Measurements from ENCODE around the gene ZNF638.
"Not testable (repeated sequence)": the region's sequence is repeated elsewhere in the genome, so short reads cannot be mapped to it uniquely, and the experiment has no call there.

The ZNF638 gene

GRCh38 chr2:71331581-71332434 is at the start of gene ZNF638:
TSS of gene ZNF638 (plus strand) at chr2:71331782. CDS start at chr2:71348955, 17,173 bp downstream.
- peak; percentile 77 for DNase-seq

- DNase-seq, result no peak
Observed at GRCh38 chr2:71281950-71282349, 49.6 kb upstream of the ZNF638 start.

- no peak for DNase-seq
Observed at GRCh38 chr2:71282493-71282892, 49.1 kb upstream of the ZNF638 start.

- no peak for DNase-seq
Observed at GRCh38 chr2:71283131-71283530, 48.5 kb upstream of the ZNF638 start.

- DNase-seq, result no peak
Observed at GRCh38 chr2:71285706-71286105, 45.9 kb upstream of the ZNF638 start.

GRCh38 chr2:71291398-71291797 is 40.2 kb upstream of the ZNF638 start:
- DNase-seq, result no peak

GRCh38 chr2:71292159-71292558 is 39.4 kb upstream of the ZNF638 start:
- no peak for DNase-seq

- DNase-seq, result no peak
Observed at GRCh38 chr2:71298914-71299313, 32.7 kb upstream of the ZNF638 start.

- no peak for DNase-seq
Observed at GRCh38 chr2:71299507-71299906, 32.1 kb upstream of the ZNF638 start.

GRCh38 chr2:71303849-71304248 is 27.7 kb upstream of the ZNF638 start:
- DNase-seq, result no peak

GRCh38 chr2:71306762-71307161 is 24.8 kb upstream of the ZNF638 start:
- DNase-seq, result no peak

- DNase-seq, result no peak
Observed at GRCh38 chr2:71313016-71313766, 18.4 kb upstream of the ZNF638 start.

GRCh38 chr2:71317060-71317459 is 14.5 kb upstream of the ZNF638 start:
- no peak for DNase-seq

- DNase-seq, result not testable (repeated sequence)
Observed at GRCh38 chr2:71317900-71318299, 13.7 kb upstream of the ZNF638 start.

- no peak for DNase-seq
Observed at GRCh38 chr2:71323386-71323785, 8.2 kb upstream of the ZNF638 start.

- DNase-seq, result no peak
Observed at GRCh38 chr2:71326968-71327367, 4.6 kb upstream of the ZNF638 start.

- no peak for DNase-seq
Observed at GRCh38 chr2:71327916-71328315, 3.7 kb upstream of the ZNF638 start.

GRCh38 chr2:71330155-71330554 is 1.4 kb upstream of the ZNF638 start:
- no peak for DNase-seq

- DNase-seq, result no peak
Observed at GRCh38 chr2:71330585-71331330, 824 bp upstream of the ZNF638 start.

- DNase-seq, result not testable (repeated sequence)
Observed at GRCh38 chr2:71331331-71331580, 326 bp upstream of the ZNF638 start.

- no peak for DNase-seq
Observed at GRCh38 chr2:71332435-71332796, 834 bp downstream of the ZNF638 start.

GRCh38 chr2:71333619-71334018 is 2.0 kb downstream of the ZNF638 start:
- no peak for DNase-seq

GRCh38 chr2:71336384-71336783 is 4.8 kb downstream of the ZNF638 start:
- no peak for DNase-seq

GRCh38 chr2:71336802-71337201 is 5.2 kb downstream of the ZNF638 start:
- no peak for DNase-seq
